HG02943 (cell line): ENCODE data around the gene APOO.

Experiments
- ATAC-seq: cut with Tn5 transposase; IDR thresholded peaks from one replicate; pipeline ENCODE4 v1.9.1; 2021; ENCODE audit warnings: mild to moderate bottlenecking, low read depth, moderate library complexity; ENCODE audit not compliant: unreplicated experiment

The APOO gene

DNA sequence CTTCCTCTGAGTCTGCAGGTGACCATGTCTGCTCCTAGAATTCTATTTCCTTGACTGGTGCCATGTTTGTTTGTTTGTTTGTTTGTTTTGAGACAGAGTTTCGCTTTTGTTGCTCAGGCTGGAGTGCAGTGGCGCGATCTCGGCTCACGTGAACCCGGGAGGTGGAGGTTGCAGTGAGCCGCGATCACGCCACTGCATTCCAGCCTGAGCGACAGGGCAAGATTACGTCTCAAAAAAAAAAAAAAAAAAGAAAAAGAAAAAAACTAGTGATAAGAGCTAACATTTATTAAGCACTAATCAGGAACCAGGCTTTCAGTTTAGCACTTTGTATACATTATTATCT lies 117.6 kb downstream of the APOO start:
- ATAC-seq = no peak

DNA sequence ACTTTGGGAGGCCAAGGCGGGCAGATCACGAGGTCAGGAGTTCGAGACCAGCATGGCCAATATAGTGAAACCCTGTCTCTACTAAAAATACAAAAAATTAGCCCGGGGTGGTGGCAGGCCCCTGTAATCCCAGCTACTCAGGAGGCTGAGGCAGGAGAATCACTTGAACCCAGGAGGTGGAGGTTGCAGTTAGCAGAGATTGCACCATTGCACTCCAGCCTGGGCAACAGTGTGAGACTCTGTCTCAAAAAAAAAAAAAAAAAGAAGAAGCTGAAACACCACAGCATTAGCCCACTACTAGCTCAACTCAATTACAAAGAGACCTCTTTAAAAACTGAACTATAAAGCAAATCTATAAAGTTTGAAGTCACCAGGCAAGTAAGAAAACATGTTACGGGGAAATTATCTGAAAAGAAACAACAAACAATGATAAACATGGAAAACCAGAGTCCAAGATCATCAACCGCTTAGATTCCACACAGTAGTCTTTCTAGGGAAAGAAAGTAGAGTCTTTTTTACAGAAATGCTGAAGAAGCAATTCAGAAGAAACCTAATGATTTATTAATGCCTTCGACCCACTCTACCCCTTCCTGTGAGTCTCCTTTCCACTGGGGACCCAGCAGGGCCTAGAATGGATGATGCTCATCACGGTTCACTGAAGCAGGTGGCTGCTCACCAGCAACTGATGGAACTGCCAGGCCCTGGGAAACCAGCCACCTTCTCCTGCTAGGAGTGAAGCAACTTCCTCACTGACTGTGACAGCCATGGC lies 118.2 kb downstream of the APOO start:
- no peak for ATAC-seq

DNA sequence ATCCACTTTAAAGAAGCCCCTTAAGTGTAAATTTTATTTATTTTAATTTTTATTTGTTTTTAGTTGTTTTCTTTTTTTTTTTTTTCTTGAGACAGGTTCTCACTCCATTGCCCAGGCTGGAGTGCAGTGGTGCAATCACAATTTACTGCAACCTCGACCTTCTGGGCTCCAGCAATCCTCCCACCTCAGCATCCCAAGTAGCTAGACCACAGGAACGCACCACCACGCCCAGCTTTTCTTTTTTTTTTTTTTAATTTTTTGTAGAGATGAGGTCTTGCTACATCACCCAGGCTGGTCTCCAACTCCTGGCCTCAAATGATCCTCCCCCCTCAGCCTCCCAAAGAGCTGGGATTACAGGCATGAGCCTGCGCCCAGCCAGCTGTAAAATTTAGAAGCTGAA lies 118.8 kb downstream of the APOO start:
- no peak for ATAC-seq

DNA sequence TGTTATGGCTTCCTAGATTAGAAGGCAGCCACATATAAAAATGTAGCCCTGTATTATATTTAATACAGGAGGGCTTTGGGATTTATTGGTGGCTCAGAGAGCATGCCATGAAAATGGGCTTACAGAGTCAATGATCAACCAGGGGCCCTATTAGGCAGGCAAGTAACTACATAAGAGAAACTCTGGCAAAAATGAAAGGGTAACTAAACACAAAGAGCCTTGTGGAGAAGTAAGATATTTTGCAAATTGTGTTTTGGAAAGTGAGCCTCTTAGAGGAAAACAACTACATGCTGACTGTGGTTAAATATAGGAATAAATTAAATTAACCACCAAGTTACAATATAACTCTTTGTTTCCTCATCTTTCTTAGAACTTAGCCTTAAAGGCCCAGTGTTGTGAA lies 119.2 kb downstream of the APOO start:
- ATAC-seq = no peak

DNA sequence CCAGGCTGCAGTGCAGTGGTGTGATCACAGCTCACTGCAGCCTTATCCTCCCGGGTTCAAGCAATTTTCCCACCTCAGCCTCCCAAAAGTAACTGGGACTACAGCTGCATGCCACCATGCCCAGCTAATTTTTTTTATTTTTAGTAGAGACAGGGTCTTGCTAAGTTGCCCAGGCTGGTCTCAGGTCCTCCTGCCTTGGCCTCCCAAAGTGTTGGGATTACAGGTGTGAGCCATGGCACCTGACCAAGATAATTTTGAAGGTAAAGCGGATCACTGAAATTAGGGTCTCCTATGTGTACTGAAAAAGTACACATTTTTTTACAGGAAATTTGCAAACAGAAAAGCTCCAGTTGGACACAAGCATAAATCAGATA lies 120.0 kb downstream of the APOO start:
- no peak for ATAC-seq

DNA sequence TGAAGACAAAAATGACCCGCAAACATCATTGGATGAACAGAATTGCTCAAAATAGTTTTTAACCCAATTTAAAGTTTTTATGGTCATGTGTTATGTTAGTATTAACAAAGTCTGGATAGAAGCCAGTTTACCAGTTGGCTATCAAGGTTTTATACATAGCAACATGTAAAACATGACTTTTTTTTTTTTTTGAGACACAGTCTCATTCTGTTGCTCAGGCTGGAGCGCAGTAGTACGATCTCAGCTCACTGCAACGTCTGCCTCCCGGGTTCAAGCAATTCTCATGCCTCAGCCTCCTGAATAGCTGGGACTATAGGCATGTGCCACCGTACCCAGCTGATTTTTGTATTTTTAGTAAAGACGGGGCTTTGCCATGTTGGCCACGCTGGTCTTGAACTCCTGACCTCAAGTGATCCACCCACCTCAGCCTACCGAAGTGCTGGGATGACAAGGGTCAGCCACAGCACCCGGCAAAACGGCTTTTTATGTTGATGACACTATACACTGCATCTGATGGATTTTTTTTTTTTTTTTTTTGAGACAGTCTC lies 121.4 kb downstream of the APOO start:
- ATAC-seq = no peak

DNA sequence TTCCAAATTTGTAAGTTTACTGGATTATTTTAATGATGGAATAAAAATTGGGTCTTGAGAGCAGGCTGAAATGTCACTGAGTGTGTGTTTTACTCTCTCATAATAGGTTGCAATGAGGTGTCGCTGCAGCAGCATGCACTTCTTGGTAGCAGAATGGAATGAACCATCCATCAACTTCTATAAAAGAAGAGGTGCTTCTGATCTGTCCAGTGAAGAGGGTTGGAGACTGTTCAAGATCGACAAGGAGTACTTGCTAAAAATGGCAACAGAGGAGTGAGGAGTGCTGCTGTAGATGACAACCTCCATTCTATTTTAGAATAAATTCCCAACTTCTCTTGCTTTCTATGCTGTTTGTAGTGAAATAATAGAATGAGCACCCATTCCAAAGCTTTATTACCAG lies 122.2 kb downstream of the APOO start:
- ATAC-seq = no peak

DNA sequence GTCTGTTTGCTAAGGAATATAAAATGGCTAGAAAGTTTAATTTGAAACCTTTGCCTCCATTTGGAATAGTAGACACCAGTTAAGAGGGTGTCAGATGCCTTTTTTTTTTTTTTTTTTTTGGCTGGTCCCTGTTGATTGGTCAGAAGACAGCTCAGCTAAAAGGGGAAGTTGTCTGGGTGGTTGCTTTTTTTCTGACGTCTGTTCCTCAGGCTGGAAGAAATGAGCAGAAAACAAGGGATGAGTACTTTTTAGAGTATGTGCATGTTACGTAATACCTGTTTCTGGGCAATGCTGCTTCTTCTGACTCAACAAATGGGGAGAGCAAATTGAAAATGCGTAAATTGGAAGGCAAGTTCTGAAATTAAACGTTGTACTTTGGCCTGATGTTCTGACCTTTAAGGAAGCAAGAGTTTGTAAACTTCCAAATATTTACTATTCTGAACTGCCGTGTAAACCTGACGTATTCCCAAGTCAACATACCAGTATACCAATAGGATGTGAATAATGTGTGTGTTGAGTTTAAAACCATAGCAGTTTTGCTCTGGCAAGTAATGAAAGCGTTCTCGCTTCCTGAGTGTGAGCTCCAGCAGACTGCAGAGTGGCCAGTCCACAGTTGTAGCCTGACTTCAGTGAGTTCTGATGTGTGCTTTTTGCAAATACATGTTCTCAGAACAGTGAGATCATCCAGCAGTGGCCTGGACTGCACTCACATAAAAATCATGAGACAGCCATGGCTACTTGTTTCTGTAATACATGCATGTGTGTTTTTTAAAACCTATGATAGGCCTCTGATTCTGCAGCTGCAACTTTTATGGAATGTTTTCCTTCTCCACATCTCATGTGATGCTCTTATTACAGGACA lies 123.0 kb downstream of the APOO start:
- ATAC-seq = no peak

DNA sequence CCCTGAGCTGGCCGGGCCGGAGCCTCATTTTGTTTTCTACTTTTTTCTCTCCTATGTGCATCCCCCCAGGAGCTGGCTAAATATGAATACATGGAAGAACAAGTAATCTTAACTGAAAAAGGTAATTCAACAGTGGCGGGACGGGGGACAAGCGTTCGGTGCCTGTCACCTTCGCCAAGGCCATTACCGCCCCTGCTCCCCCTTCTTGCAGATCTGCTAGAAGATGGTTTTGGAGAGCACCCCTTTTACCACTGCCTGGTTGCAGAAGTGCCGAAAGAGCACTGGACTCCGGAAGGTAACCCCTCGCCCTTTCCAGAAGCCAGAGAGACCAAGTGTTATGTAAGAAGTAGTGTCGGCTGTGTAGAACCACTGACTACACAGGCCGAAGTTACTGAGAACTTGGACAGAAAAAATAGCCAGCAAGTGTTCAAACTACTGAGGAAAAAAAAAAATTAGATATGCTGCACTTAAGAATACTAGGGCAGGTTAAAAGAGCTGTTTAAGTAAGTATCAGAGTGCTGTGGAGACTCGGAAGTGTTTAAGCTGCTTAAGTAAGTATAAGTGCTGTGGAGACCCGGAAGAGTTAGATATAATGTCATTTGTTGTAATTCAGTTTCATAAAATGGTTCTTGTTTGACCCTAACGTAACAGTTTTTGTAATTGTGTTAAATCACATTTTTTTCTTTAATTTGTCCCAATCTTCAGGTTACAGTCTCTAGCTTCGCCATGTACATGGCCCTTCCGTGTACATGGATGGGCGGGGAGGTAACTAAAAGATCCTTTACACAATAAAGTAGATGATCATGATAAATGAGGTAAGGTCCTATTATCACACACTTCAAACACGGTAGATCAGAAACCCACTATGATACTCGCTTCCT lies 123.9 kb downstream of the APOO start:
- ATAC-seq = no peak
